Suprapubic skin (tissue), 4 donors: ENCODE data around the gene CYP46A1. TPM values are rescaled to one million over a fixed set of nuclear protein-coding genes. Genes with fewer than 3 reads are reported as not detected.
A peak's percentile ranks its signal among the peaks of the same experiment; 100 is the strongest.

Source experiments
- DNase-seq, 2 donors: peaks; one replicate each; pipeline ENCODE4 v3.0.0-alpha.2; 2019; ENCODE audit warnings: low spot score in 2 of 2
- H3K27ac ChIP-seq: fragments of 200-600 bp; sonication (generic); one replicate; pipeline ENCODE4 v1.5.1; 2019
- H3K27me3 ChIP-seq: fragments of 200-600 bp; sonication (generic); one replicate; pipeline ENCODE4 v1.5.1; 2019
- H3K36me3 ChIP-seq: fragments of 200-600 bp; sonication (generic); one replicate; pipeline ENCODE4 v1.5.1; 2019
- H3K4me1 ChIP-seq: fragments of 200-600 bp; sonication (generic); one replicate; pipeline ENCODE4 v1.5.1; 2019
- H3K4me3 ChIP-seq: fragments of 200-600 bp; sonication (generic); one replicate; pipeline ENCODE4 v1.5.1; 2019; ENCODE audit warnings: mild to moderate bottlenecking
- H3K9me3 ChIP-seq: fragments of 200-600 bp; sonication (generic); one replicate; pipeline ENCODE4 v1.5.1; 2019
- CTCF ChIP-seq, 2 donors: fragments of 200-600 bp in 1 of 2; fragments of 450-650 bp in 1 of 2; sonication (generic) in 1 of 2; IDR thresholded peaks; one replicate each; pipeline ENCODE4 v1.5.1; 2016 to 2019; ENCODE audit warnings: antibody characterized with exemption in 2 of 2, mild to moderate bottlenecking in 1 of 2, moderate library complexity in 1 of 2
- EP300 ChIP-seq: sonication (generic); formaldehyde crosslinking; IDR thresholded peaks from one replicate; pipeline ENCODE4 v1.6.1; 2017; ENCODE audit warnings: antibody characterized with exemption
- POLR2A ChIP-seq, 2 donors: fragments of 450-650 bp; IDR thresholded peaks; one replicate each; pipeline ENCODE4 v1.6.1; 2017; ENCODE audit warnings: antibody characterized with exemption in 2 of 2, mild to moderate bottlenecking in 2 of 2, moderate library complexity in 2 of 2
- POLR2AphosphoS5 ChIP-seq, 3 donors: sonication (generic); formaldehyde crosslinking; IDR thresholded peaks; one replicate each; pipeline ENCODE4 v1.6.1; 2017; ENCODE audit warnings: antibody characterized with exemption in 3 of 3
- WGBS: methylation state at CpG from one replicate; pipeline ENCODE4 v1.1.5; 2018; 5-methylcytosine and 5-hydroxymethylcytosine counted together
- total RNA-seq, 4 donors: library from RNA; depleted of rRNA; stranded (reverse); fragments of >200 nt; gene quantifications; one replicate each; pipeline ENCODE4 v1.1.0, GENCODE V29; 2016

The CYP46A1 gene
- total RNA-seq, 4 donors from 2014 or later, result 0.47 to 2.0 (median 1.0) TPM; not detected in 1

DNA sequence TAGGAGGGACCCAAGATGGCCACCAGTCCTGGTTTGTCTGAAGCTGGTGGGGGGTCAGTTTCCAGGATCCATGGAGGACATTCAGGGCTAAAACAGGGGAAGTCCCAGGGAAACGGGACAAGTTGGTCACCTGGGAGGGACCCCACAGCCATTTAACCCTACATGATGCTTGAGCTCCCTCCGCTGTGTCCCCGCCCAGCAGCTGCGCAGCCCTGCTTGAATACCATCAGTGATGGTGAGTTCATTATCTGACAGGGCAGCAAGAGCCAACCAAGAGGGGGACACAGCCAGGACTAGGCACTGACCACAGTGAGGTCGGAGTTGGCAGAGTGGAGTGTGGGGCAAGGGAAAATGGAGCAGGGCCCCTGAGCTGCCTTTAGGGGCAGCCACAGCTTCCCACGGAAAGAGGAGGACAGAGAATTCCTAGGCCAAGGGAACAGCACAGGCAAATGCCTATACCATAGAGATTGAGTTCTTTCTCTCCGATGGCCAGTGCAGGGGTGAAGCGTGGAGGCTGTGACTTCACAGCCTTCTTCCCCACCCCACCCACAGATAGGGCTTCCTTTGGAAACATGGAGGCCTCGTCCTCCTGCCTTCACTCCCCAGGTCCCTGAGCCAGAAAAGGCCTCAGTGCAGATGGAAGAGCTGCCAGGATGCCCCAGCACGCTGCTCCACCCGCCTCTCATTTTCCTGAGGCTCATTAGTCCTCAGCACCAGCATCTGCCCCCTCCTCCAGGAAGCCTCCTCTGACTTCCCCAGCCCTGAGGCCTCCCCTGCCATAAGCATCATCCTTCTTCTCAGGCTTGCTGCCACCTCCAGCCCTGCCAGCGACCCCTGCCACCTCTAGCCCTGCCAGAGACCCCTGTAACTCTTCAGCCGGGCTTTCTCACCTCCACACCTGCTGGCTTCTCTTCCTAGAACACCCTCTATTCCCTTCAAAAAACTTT is 51.4 kb downstream of the CYP46A1 start:
- DNase-seq, result peak; percentile 39 to 61
- Histone ChIP-seq H3K36me3 (no peaks in the 10 kb centered on the region), H3K27ac (no peak overlapping the region), H3K9me3 (no peaks in the 10 kb centered on the region), H3K27me3 (peaks cover 26% of the 10 kb centered on the region), H3K4me1 (peaks cover 36% of the 10 kb centered on the region), H3K4me3 (no peak overlapping the region)
- TF ChIP-seq POLR2A (IDR thresholded peaks at IDR 0.05), result no peak
- 87% methylated on average over 13 of the region's 13 CpGs for WGBS

GRCh38 chr14:99736603-99737371 is 52.7 kb downstream of the CYP46A1 start:
- peaks cover 28% of the 10 kb centered on the region for H3K4me1 ChIP-seq
- TF ChIP-seq POLR2A (IDR thresholded peaks at IDR 0.05) (no peak), POLR2AphosphoS5 (IDR thresholded peaks at IDR 0.05) (no peak), CTCF (IDR thresholded peaks at IDR 0.05) (no peak), EP300 (no peak)
- H3K4me3 ChIP-seq, result no peak overlapping the region
- H3K9me3 ChIP-seq, result no peaks in the 10 kb centered on the region
- no peaks in the 10 kb centered on the region for H3K36me3 ChIP-seq
- WGBS, result 44% methylated on average over 5 of the region's 10 CpGs
- DNase-seq, result no peak
- no peak overlapping the region for H3K27ac ChIP-seq
- peaks cover 20% of the 10 kb centered on the region for H3K27me3 ChIP-seq

DNA sequence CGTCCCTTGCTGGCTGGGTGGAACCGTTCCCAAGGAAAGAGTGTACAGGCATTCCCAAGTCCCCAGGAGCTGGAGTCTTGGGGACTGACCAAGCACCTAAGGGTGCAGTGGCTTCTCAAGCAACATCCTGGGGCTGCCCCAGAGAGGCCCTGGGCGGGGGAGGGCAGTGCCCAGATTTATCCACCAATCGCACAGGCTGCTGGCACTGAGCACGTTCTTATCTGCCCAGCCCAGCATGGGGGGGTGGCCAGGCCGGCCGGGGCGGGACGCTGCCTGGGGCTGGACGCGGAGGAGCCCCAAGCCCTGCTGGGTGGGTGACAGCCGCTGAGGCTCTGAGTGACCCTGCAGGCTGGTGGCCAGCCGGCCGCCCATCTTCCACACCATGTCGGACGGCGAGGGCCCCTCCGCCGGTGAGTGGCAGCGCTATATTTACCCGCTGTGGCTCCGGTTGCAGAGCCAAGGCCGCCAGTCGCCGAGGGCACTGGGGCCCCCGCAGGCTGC is 53.4 kb downstream of the CYP46A1 start:
- H3K4me1 ChIP-seq, result peaks cover 28% of the 10 kb centered on the region
- peaks cover 20% of the 10 kb centered on the region for H3K27me3 ChIP-seq
- TF ChIP-seq EP300 (no peak), CTCF (IDR thresholded peaks at IDR 0.05) (no peak), POLR2A (IDR thresholded peaks at IDR 0.05) (no peak), POLR2AphosphoS5 (IDR thresholded peaks at IDR 0.05) (no peak)
- H3K9me3 ChIP-seq, result no peaks in the 10 kb centered on the region
- H3K27ac ChIP-seq, result no peak overlapping the region
- H3K4me3 ChIP-seq, result peak overlapping the region; percentile 45
- H3K36me3 ChIP-seq, result no peaks in the 10 kb centered on the region
- no CpG with 5 or more reads among the region's 26 CpGs for WGBS
- DNase-seq, result no peak

DNA sequence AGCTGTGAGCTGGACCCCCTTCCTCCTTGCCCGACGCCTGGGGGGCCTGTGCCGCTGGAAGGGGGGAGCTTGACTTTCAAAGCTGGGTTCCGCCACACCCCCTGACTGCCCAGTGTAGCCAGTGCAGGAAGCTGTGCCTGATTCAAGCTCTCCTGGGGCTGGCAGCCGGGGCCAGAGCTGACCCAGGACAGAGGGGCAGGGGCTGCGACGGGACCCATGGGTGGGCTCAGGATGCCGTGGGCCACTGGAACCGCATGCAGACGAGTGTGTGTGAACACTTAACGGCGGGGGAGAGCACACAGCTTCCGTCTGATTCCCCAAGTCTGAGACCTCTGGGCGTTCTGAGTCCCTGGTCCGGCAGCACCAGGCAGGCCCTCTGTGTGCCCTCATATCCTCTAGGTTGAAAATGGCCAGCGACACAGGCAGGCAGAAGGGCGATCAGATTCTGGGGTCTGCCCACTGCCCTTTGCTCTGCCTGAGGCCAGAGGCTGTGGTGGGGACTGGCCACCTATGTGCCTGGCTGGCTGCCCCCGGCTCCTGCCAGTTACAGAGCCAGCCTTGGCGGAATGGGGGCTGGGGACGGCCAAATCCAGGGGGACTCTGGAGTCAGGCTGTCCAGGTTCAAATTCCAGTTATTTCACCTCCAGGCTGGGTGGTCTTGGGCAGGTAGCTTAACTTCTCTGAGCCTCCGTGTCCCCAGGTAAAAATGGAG is 54.0 kb downstream of the CYP46A1 start:
- H3K4me1 ChIP-seq, result peaks cover 28% of the 10 kb centered on the region
- TF ChIP-seq POLR2A (IDR thresholded peaks at IDR 0.05) (no peak), EP300 (no peak), CTCF (IDR thresholded peaks at IDR 0.05) (no peak)
- H3K4me3 ChIP-seq, result peak overlapping the region; percentile 45
- no peak overlapping the region for H3K27ac ChIP-seq
- H3K27me3 ChIP-seq, result peaks cover 20% of the 10 kb centered on the region
- WGBS, result 38% methylated on average over 10 of the region's 21 CpGs
- no peaks in the 10 kb centered on the region for H3K9me3 ChIP-seq
- no peaks in the 10 kb centered on the region for H3K36me3 ChIP-seq
- DNase-seq, result no peak

GRCh38 chr14:99740411-99740810 is 56.3 kb downstream of the CYP46A1 start:
- WGBS, result 54% methylated on average over 10 of the region's 10 CpGs
- H3K4me1 ChIP-seq, result peaks cover 29% of the 10 kb centered on the region
- no peak for DNase-seq
- no peak overlapping the region for H3K27ac ChIP-seq
- TF ChIP-seq POLR2A (IDR thresholded peaks at IDR 0.05), result no peak
- no peak for TF ChIP-seq EP300
- no peak for TF ChIP-seq POLR2AphosphoS5 (IDR thresholded peaks at IDR 0.05)
- TF ChIP-seq CTCF (IDR thresholded peaks at IDR 0.05), result no peak
- peaks cover 10% of the 10 kb centered on the region for H3K27me3 ChIP-seq
- H3K36me3 ChIP-seq, result no peaks in the 10 kb centered on the region
- no peaks in the 10 kb centered on the region for H3K9me3 ChIP-seq
- H3K4me3 ChIP-seq, result no peak overlapping the region
